ENCODE data around the gene COMMD8. TPM values are rescaled to one million over a fixed set of nuclear protein-coding genes. Genes with fewer than 3 reads are reported as not detected.
A peak's percentile ranks its signal among the peaks of the same experiment; 100 is the strongest.

The COMMD8 gene
- total and polyA plus RNA-seq, 10 of the 15 experiments (the other 5 are each of a cell fraction or from before 2014, with no cell fraction given): 27.6 to 156 (median 48.4) TPM

- peak; percentile 65; the same call in 1 of the 2 replicates for TF ChIP-seq RELB (IDR thresholded peaks at IDR 0.05; ENCODE audit: low read depth)
- peak in 1 of 2 experiments; percentile 46; a peak in 1 of 4 replicates for TF ChIP-seq EP300 (IDR thresholded peaks at IDR 0.05; ENCODE audit: borderline replicate concordance in 1 of 2, control insufficient read depth in 1 of 2, low read depth in 2 of 2, low read length in 2 of 2)
- TF ChIP-seq STAT3 (IDR thresholded peaks at IDR 0.05; ENCODE audit: low read depth, low read length): no peak
- no peak for TF ChIP-seq HDAC2 (IDR thresholded peaks at IDR 0.05)
- no peak for TF ChIP-seq PRDM15 (CRISPR knock-in tag; IDR thresholded peaks at IDR 0.05)
- no peak for TF ChIP-seq NR2F1 (conservative IDR thresholded peaks at IDR 0.05)
- peak; percentile 67 to 71; a peak in 2 of 4 replicates for TF ChIP-seq IKZF2 (IDR thresholded peaks at IDR 0.05)
- peak; percentile 41; the same call in 1 of the 2 replicates for TF ChIP-seq MLLT1 (IDR thresholded peaks at IDR 0.05)
- 0 out of 2 replicates have a peak, but pooled peaks have one; percentile 12 for TF ChIP-seq ZNF24 (IDR thresholded peaks at IDR 0.05)
- peak; percentile 47; the same call in 1 of the 2 replicates for TF ChIP-seq NFIC (IDR thresholded peaks at IDR 0.05; ENCODE audit: low read depth, low read length)
Observed at GRCh38 chr4:47498899-47499298, 35.4 kb upstream of the COMMD8 start (continued).
